ENCODE data around the gene LRMDA. TPM values are rescaled to one million over a fixed set of nuclear protein-coding genes. Genes with fewer than 3 reads are reported as not detected.
A peak's percentile ranks its signal among the peaks of the same experiment; 100 is the strongest.
"Not testable (repeated sequence)": the region's sequence is repeated elsewhere in the genome, so short reads cannot be mapped to it uniquely, and the experiment has no call there.

Gene LRMDA
- total and polyA plus RNA-seq, 2 of the 13 experiments (the other 11 are each of a cell fraction or from before 2014, with no cell fraction given) = 13.4 to 22.0 TPM

- TF ChIP-seq ZNF768 (CRISPR knock-in tag; IDR thresholded peaks at IDR 0.05) (peak; percentile 42; the same call in 1 of the 2 replicates), EP300 (CRISPR knock-in tag; IDR thresholded peaks at IDR 0.05; ENCODE audit: borderline replicate concordance) (0 out of 2 replicates have a peak, but pooled peaks have one; percentile 8), TFDP1 (CRISPR knock-in tag; IDR thresholded peaks at IDR 0.05; ENCODE audit: borderline replicate concordance) (peak; percentile 34; the same call in 1 of the 2 replicates), MIXL1 (CRISPR knock-in tag; IDR thresholded peaks at IDR 0.05) (peak; percentile 27; the same call in 1 of the 2 replicates), ZFY (CRISPR knock-in tag; IDR thresholded peaks at IDR 0.05) (peak; percentile 65), ZNF280B (CRISPR knock-in tag; IDR thresholded peaks at IDR 0.05; ENCODE audit: borderline replicate concordance) (0 out of 2 replicates have a peak, but pooled peaks have one; percentile 68), HMGXB3 (CRISPR knock-in tag; IDR thresholded peaks at IDR 0.05; ENCODE audit: borderline replicate concordance) (0 out of 2 replicates have a peak, but pooled peaks have one; percentile 12), ZNF580 (CRISPR knock-in tag; IDR thresholded peaks at IDR 0.05; ENCODE audit: borderline replicate concordance, low read depth) (peak; percentile 41; the same call in 1 of the 2 replicates), HDAC2 (CRISPR knock-in tag; IDR thresholded peaks at IDR 0.05) (peak; percentile 62), TFDP2 (CRISPR knock-in tag; IDR thresholded peaks at IDR 0.05) (peak; percentile 32; the same call in 1 of the 2 replicates), NCOA1 (CRISPR knock-in tag; IDR thresholded peaks at IDR 0.05) (peak; percentile 47; the same call in 1 of the 2 replicates), YEATS4 (CRISPR knock-in tag; IDR thresholded peaks at IDR 0.05; ENCODE audit: borderline replicate concordance) (0 out of 2 replicates have a peak, but pooled peaks have one; percentile 48), SP5 (CRISPR knock-in tag; IDR thresholded peaks at IDR 0.05; ENCODE audit: borderline replicate concordance, low read depth) (peak; percentile 77), MED1 (CRISPR knock-in tag; IDR thresholded peaks at IDR 0.05) (peak; percentile 58), PAXIP1 (CRISPR knock-in tag; conservative IDR thresholded peaks at IDR 0.05) (0 out of 2 replicates have a peak, but pooled peaks have one; percentile 52)
- TF ChIP-seq EP300 (IDR thresholded peaks at IDR 0.05; ENCODE audit: low read depth in 2 of 2, low read length in 2 of 2) = not testable (repeated sequence)
Observed at GRCh38 chr10:75521194-75521829, 89.9 kb downstream of the LRMDA start (continued).

All from HepG2 (cell line).